SU-DHL-6 (cell line): ENCODE data around the gene PSMA3.

Experiments
- EZH2phosphoT487 ChIP-seq: fragments of 200-600 bp; sonication (generic), shearing (Covaris generic); conservative IDR thresholded peaks from 2 replicates; pipeline ENCODE4 v1.6.1; 2018; ENCODE audit warnings: mild to moderate bottlenecking, antibody characterized with exemption, low read length, moderate library complexity, mixed read lengths
- TF ChIP-seq, protein P1 (sequence below): fragments of 200-600 bp; sonication (generic); IDR thresholded peaks from one replicate; pipeline ENCODE4 v1.5.1; 2017; ENCODE audit warnings: antibody characterized with exemption, mild to moderate bottlenecking, low read length, moderate library complexity; ENCODE audit not compliant: insufficient read depth, poor library complexity, severe bottlenecking

DNA sequence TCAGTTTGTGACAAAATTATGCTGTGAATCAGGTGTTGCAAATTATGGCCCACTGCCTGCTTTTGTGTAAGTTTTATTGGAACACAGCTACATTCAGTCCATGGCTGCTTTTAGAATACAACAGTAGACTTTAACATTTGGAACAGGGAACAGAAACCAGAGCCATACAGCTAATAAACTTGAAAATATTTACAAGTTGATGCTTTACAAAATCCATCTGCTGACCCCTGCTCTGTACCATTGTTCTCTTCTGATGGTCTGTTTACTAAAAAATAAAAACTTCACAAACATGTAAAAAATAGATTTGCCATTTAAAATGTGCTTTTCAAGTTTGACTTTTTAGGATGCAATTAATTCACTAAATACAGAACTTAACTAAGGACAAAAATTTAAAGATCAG, 20.8 kb downstream of the PSMA3 start:
- TF ChIP-seq, protein P1, sequence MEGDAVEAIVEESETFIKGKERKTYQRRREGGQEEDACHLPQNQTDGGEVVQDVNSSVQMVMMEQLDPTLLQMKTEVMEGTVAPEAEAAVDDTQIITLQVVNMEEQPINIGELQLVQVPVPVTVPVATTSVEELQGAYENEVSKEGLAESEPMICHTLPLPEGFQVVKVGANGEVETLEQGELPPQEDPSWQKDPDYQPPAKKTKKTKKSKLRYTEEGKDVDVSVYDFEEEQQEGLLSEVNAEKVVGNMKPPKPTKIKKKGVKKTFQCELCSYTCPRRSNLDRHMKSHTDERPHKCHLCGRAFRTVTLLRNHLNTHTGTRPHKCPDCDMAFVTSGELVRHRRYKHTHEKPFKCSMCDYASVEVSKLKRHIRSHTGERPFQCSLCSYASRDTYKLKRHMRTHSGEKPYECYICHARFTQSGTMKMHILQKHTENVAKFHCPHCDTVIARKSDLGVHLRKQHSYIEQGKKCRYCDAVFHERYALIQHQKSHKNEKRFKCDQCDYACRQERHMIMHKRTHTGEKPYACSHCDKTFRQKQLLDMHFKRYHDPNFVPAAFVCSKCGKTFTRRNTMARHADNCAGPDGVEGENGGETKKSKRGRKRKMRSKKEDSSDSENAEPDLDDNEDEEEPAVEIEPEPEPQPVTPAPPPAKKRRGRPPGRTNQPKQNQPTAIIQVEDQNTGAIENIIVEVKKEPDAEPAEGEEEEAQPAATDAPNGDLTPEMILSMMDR: no peak
- no peak for TF ChIP-seq EZH2phosphoT487
